Fibroblast of villous mesenchyme (primary cell): ENCODE measurements around the gene RIPK3. TPM values are rescaled to one million over a fixed set of nuclear protein-coding genes. Genes with fewer than 3 reads are reported as not detected.

Experiments
- DNase-seq: peaks from one replicate; pipeline ENCODE4 v3.0.0-alpha.2; 2010; ENCODE audit warnings: low read depth
- H3K4me3 ChIP-seq: 2 replicates; pipeline ENCODE4 v1.5.1; 2011; ENCODE audit warnings: low read depth, mild to moderate bottlenecking, low read length
- total RNA-seq: library from RNA; depleted of rRNA; stranded (reverse); fragments of >200 nt; gene quantifications from 2 replicates; pipeline ENCODE4 v1.2.3, GENCODE V29; 2012
- TF ChIP-seq, protein P1 (sequence below): IDR thresholded peaks from 2 replicates; pipeline ENCODE4 v1.5.1; 2012; ENCODE audit warnings: low read depth, mild to moderate bottlenecking, low read length; ENCODE audit not compliant: insufficient read depth

The RIPK3 gene
- total RNA-seq, 1 donor = 3.9 TPM

DNA sequence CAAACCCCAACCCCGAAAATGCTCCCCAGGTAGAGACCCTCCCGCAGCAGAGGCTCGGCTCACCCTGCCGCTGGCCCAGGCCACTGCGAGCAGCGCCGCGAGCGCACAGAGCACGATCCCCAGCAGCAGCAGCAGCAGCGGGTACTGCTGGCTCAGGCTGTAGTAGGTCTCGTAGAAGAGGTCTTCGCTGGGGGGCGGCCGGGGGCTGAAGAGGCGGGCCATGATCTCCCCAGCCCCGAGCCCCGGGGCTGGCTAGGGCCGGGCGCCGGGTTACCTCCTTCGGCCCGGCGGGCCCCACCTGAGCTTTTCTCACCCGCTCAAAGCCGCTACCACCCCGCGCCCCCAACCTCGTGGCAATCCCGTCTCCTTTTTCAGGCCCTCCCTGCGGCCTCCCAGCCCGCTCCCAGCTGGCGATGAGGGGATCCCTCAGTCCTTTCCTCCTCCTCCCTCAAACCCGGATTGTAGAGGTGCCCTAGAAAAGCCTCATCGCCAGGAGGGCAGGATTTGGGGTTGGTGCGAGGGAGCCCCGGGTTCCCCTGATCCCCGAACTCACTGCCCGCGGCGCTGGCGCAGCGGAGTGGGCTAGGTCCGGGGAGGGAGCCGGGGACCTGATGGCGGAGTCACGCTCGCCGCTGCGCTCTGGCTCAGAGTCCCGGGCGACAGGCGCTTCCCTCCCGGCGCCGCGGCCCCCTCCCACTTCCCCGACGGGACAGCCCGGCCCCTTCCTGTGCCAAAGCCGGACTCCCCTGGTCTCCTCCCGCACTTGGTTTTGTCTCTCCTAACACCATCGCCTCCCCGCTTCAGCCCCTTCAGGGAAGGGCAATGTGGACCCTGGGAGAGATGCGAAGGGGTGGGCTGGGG, 5.1 kb downstream of the RIPK3 start, which contains the start of gene ADCY4:
TSS of gene ADCY4 (minus strand) at position 641 of the 861 bp plus-strand sequence. CDS start at position 222, 419 bp downstream.
- no peak for DNase-seq
- TF ChIP-seq, protein P1, sequence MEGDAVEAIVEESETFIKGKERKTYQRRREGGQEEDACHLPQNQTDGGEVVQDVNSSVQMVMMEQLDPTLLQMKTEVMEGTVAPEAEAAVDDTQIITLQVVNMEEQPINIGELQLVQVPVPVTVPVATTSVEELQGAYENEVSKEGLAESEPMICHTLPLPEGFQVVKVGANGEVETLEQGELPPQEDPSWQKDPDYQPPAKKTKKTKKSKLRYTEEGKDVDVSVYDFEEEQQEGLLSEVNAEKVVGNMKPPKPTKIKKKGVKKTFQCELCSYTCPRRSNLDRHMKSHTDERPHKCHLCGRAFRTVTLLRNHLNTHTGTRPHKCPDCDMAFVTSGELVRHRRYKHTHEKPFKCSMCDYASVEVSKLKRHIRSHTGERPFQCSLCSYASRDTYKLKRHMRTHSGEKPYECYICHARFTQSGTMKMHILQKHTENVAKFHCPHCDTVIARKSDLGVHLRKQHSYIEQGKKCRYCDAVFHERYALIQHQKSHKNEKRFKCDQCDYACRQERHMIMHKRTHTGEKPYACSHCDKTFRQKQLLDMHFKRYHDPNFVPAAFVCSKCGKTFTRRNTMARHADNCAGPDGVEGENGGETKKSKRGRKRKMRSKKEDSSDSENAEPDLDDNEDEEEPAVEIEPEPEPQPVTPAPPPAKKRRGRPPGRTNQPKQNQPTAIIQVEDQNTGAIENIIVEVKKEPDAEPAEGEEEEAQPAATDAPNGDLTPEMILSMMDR = no peak
- H3K4me3 ChIP-seq = peak within 1 kb of the TSS; percentile 38

DNA sequence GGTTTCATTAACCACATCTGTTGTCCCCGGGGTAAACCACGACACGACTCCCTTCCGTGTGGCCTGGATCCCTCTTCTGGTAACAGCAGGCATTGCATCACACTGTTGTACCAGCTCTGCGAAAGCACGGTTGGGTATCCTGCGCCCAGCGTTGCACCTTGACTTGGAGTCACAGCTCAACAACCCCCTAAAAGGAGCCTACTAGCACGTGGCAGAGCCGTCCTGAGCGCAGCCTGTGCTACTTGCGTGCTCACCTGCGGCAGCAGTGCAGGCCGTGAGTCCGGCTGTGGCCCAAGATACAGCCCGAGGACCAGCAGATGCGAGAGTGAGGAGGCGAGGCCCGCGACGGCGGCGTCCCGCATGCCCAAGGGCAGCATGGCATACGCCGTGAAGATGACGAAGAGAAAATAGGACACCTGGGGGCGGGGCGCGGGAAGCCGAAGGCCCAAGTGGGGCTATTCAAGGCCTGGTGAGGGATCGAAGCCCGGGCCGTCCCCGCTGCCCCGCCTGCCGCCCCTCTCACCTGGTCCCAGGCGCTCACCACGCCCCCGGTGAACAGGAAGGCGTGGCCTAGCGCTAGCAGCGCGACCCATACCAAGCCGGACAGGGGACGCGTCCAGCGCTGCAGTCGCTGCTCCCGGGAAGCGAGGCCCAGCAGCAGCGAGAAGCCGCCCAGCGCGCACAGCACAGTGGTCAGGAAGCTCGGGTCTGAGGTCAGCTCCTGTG, 7.4 kb downstream of the RIPK3 start:
- no peak overlapping the region for H3K4me3 ChIP-seq
- TF ChIP-seq, protein P1 = peak; percentile 78
- DNase-seq = peak; percentile 56

DNA sequence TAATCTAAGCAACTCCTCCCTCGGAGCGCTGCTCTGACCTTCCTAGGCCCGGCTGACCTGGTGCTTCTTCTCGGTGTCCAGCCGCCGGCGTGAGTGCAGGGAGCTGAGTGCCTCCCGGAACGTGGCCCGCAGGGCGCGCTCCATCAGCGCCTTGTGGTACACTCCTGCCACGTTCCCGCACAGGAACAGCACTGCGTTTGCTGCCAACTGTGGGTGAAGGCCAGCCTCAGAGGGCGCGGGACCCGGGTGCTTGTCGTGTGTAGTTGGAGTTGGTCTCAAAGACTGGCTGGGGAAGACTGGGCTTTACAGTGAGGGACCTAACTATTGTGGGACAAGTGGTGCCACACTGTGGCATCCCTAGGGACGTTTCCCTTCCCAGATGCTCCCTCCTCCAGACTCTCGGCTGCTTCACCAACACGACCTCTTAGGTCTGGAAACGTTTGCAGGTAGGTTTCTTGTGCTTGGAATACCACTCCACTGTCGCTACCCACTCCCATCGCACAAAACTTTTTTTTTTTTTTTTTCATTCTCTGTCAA, 8.0 kb downstream of the RIPK3 start:
- H3K4me3 ChIP-seq = no peak overlapping the region
- DNase-seq = no peak
- TF ChIP-seq, protein P1 = no peak

DNA sequence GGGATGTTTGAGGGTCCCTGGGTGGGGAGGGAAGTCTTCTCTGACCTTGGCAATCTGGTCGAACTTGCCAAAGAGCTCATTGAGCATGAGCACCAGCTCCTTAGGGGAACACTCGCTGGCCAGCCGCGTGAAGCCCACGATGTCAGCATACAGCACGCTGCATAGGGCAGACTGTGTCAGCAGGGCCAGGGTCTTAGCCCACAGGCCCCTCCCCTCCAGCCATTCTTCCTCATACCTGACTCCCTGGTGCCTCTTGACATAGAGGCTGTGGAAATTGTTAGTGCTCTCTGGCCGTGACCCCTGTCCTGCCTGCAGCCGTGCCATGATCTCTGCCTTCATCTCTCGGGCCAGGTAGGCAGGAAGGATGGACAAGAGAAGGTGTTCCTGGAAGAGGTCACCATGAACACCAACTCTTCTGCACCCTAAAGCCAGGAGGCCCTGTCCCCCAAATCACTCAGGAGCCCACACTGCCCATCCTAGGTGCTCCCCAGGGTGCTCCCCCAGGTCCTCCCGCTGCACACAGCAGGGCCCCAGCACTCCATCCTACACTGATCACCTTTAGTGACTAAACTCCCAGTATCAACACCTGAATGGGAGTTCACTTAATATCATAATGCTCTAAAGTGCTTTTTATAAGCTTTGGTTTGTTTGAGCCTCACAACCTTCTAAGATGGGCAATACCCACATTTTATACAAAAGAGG, 8.7 kb downstream of the RIPK3 start:
- TF ChIP-seq, protein P1 = no peak
- H3K4me3 ChIP-seq = no peak overlapping the region
- no peak for DNase-seq

DNA sequence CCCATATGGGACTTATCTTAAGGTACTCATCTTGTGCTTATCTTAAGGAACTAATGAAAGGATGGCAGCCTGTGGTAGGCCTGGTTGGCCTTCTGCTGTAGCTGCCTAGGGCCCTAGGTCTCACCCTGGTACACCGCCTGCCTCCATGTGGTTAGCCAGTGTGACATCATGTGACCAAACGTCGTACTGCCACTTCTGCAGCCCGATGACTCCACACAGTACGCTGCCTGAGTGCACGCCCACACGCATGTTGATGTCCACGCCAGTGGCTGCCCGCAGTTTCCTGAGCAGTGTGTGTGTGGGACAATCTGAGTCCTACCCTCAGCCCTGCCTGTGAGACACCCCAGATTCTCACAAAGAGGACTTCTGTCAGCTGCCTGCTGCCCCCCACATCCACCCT, 10.1 kb downstream of the RIPK3 start:
- H3K4me3 ChIP-seq = no peak overlapping the region
- TF ChIP-seq, protein P1 = no peak
- no peak for DNase-seq

DNA sequence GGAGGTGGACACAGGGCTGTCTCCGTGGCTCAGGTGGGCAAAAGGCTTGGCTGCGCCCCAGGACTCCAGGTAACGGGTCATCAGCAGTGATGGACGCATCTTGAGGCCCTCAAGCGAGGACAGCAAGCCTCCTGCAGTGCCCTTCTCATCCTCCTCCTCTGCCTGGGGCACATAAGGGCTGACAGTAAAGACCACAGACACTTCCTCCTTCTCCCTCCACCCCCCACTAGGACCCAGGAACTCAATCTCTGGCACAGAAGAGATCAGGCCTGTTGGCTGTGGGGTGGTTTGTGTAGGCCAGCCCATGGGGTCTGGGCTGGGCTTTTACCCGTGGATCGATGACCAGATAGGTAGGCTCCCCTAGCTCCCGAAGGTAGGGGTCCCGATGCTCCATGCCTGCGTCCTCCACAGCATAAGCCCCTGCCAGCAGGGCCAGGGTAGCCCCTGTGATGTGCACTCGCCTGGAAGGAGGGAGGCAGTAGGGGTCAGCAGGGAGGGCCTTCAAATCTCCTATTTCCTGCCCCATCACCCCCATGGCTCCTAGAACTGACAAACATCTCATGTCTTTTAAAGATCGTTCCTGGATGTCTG, 10.6 kb downstream of the RIPK3 start:
- TF ChIP-seq, protein P1 = no peak
- no peak overlapping the region for H3K4me3 ChIP-seq
- no peak for DNase-seq
